Embryonic facial prominence (tissue), 1 donor: ENCODE results near the gene TTC29.

ENCODE experiments used
- DNase-seq: peaks from one replicate; pipeline ENCODE4 v3.0.0-alpha.2; 2016; ENCODE audit errors: extremely low spot score

Gene TTC29, protein sequence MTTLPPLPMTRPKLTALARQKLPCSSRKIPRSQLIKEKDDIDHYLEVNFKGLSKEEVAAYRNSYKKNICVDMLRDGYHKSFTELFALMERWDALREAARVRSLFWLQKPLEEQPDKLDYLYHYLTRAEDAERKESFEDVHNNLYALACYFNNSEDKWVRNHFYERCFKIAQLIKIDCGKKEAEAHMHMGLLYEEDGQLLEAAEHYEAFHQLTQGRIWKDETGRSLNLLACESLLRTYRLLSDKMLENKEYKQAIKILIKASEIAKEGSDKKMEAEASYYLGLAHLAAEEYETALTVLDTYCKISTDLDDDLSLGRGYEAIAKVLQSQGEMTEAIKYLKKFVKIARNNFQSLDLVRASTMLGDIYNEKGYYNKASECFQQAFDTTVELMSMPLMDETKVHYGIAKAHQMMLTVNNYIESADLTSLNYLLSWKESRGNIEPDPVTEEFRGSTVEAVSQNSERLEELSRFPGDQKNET

GRCh38 chr4:146945556-146946374 lies at the start of gene TTC29:
Gene TTC29 (minus strand): TSS chr4:146945864. CDS start chr4:146939895, 5,969 bp downstream.
- peak; percentile 85 for DNase-seq

- no peak for DNase-seq
Measured at GRCh38 chr4:146981651-146982050, 36.0 kb upstream of the TTC29 start.

GRCh38 chr4:146978641-146979040 lies 33.0 kb upstream of the TTC29 start:
- no peak for DNase-seq

GRCh38 chr4:146976145-146976544 lies 30.5 kb upstream of the TTC29 start:
- DNase-seq: no peak

GRCh38 chr4:146975527-146975926 lies 29.9 kb upstream of the TTC29 start:
- DNase-seq: no peak

DNA sequence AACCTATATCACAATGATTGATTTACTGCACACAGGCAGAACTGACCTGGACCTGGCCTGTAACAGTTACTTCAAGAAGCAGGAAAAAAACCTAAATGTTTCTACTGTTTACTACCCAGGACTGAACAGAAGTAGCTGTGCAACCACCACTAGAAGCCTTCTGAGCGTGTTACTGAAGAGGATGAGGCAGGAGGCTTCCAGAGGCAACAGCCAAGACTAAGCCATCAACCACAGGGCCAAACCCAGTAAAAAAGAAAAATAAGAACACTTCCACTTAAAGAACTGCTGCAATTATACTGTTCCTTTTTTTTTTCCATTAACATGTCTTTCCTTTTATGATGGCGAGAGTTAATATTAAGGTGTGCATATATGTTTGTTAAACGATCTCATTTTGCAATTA lies 29.4 kb upstream of the TTC29 start:
- DNase-seq: no peak

- no peak for DNase-seq
Measured at GRCh38 chr4:146972036-146972435, 26.4 kb upstream of the TTC29 start.

DNA sequence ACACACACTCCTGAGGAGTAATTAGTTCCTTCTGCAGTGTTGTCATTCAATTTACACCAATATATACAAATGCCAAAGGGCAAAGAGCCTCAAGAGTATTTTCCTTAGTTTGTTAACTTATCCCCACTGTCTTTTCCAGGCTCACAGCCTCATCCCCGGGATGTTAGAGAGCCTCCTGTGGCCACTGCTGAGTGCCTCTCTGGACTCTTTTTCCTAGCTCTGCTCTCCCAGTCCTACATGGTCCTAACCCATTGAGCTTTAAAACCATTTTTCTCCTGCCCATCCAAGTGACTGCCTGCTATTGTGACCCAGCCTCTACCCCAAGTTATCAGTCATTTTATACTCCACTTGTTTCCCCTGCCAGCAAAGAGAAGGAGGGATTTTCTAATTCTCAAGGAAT lies 23.5 kb upstream of the TTC29 start:
- DNase-seq: no peak

DNA sequence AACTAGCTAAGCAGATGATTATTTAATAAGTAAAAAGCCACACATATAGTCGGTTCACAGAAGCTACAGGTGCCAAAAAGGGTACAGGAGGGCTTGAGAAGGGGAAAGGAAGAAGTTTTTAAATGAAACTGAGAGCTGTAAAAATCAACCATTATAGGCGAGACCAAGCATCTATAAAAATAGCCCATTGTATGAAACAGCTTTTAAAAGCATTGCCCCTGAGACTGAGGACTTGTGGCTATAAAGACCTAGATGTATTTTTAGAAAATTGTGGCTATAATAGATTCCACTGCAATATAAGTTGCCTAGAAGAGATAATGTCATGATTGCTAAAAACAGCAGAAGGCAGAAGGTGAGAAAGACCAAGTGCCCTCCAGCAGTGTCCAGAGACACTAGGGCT lies 15.0 kb upstream of the TTC29 start:
- DNase-seq: no peak

GRCh38 chr4:146959692-146960091 lies 14.0 kb upstream of the TTC29 start:
- no peak for DNase-seq

- no peak for DNase-seq
Measured at GRCh38 chr4:146957237-146957636, 11.6 kb upstream of the TTC29 start.

DNA sequence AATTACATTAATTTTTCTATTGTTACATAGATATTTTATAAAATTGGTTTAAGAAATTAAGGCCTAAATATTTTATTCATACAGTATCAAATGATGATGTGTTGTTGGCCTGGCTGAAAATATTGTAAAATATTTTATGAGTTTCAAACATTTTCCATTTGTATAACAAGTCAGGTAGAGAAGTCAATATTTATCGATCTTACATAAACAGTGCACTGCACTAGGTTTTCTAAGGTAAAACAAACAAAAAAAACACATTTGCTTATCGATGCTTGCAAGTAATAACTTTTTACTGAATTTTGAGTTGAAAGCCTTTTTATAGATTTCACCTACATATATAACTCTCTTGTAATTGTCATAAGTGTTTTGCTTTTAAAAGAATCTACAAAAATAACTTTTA lies 7.2 kb upstream of the TTC29 start:
- no peak for DNase-seq

DNA sequence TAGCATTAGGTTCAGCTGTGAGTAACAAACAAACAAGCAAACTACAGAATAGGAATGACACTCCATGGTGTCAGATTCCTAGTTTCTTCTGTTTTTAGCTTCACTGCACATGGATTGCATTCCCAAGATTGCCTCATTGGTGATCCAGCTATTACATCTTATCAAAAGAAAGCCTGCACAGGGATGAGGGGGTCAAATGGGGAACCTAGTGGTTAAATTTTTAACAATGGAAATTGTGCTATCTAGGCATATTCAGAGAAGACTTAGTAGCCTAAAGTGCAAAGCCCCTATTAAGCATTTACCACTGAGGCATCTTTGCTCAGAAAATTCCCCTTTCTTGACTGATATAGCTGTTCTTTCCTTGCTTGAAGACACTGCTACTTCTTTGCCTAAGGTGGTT lies 3.9 kb upstream of the TTC29 start:
- DNase-seq: no peak

GRCh38 chr4:146943691-146944375 lies 1.8 kb downstream of the TTC29 start:
- no peak for DNase-seq

GRCh38 chr4:146932116-146932515 lies 13.5 kb downstream of the TTC29 start:
- DNase-seq: no peak

DNA sequence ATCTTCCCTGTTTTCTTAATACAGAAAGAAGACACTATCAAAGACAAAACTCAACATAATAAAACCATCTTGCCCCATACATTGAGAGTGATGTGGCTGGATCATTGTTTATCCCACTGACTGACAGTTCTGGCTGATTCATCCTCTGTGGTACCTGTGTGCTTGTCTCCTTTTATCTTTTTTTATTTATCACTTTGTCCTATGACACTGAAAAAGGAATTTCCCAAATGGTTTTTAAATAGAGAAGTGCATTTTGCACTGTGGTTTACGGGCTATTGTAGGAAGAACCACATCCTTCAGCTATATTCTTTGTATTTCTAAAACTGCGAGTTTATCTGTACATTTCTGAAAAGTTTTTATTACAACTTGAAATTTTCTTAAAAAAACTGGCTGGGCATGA lies 15.0 kb downstream of the TTC29 start:
- no peak for DNase-seq

DNA sequence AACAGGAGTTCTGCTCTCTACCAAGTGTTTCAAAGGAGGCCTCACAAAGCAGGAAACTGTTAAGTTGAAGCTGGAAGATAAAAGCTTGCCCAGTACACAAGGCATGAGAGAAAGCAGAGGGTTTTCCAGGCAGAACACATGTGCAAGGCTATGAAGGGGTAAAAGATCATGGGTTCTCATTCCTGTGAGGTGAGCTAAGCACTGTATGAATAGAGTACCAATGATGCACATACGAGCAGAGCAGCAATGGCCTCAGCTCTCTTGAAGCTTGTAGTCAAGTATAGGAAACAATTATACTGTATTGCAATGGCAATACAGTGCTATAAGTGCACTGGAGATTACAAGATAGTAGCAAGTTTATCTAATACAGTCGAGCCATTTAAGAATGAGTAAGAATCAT lies 18.0 kb downstream of the TTC29 start:
- DNase-seq: no peak

- DNase-seq: no peak
Measured at GRCh38 chr4:146916479-146917076, 29.1 kb downstream of the TTC29 start.

GRCh38 chr4:146915132-146915531 lies 30.5 kb downstream of the TTC29 start:
- no peak for DNase-seq

- no peak for DNase-seq
Measured at GRCh38 chr4:146900295-146900694, 45.4 kb downstream of the TTC29 start.

DNA sequence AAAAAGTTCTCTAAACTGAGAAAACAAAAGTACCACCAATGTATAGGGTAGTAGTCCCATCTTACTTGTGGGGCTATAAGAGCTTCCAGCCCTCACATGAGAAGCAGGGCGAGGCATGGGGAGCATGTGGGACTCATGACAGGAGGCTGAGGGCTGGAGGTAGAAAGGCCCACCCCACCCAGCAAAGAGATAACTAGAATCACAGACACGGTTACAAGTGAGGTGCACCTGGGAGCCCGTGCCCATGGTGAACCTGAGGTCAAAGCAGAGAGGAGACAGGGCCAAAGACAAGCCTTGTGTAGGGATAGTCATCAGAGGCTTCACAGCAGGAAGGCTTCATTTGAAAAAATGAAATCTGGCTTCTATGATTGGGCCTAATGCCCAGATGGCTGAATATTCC lies 55.4 kb downstream of the TTC29 start:
- DNase-seq: no peak

DNA sequence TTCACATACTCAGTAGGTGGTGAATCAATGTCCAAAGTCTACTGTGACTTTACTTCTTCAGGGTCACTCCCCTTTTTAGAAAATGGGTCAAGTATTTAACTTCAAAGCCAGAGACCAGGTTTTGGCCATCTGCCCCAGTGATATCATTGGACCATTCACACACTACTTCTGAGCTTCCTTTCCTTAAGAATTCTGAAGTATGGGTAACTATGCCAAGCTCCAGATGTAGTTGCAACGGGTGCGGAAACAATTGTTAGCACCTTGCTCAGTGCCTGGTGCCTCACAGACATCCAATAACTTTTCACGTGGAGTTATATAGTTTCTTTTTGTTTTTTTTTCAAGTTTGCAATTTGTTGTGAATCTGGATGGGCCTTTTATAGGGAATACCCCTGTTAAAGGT lies 62.6 kb downstream of the TTC29 start:
- no peak for DNase-seq
